HepG2 (cell line): ENCODE results near the gene CEP131. TPM values are rescaled to one million over a fixed set of nuclear protein-coding genes. Genes with fewer than 3 reads are reported as not detected.

ENCODE experiments used
- ATAC-seq: fragments of 200-7000 bp; cut with Tn5 transposase; 3 replicates; pipeline ENCODE4 v1.9.1; 2020; ENCODE audit warnings: mild to moderate bottlenecking, moderate library complexity
- BruUV-seq: library from RNA; stranded (reverse); fragments of 400-500 nt; replicated peaks from 2 replicates; lab custom pipeline; 2021; lab: Mats Ljungman, UMichigan
- CTCF ChIA-PET: fragments of 300-600 bp; formaldehyde crosslinking; extraction: SDS; loops from one replicate; lab custom pipeline; 2021; ENCODE audit warnings: low total read pairs, inconsistent platforms, low intra/inter-chr PET ratio; lab: Yijun Ruan, JAX
- POLR2A ChIA-PET: fragments of 350-600 bp; sonication (Branson Sonifier 250); formaldehyde crosslinking; loops from one replicate; lab custom pipeline; 2020; ENCODE audit warnings: antibody characterized with exemption, inconsistent platforms; lab: Yijun Ruan, JAX
- DNase-seq: peaks from one replicate; pipeline ENCODE4 v3.0.0-alpha.2; 2015; ENCODE audit warnings: low spot score
- FAIRE-seq: peaks from 3 replicates; lab custom pipeline; 2011; peaks lifted over from hg19 to GRCh38; lab: Jason Lieb, UNC
- H2AFZ ChIP-seq: one replicate; pipeline ENCODE4 v1.6.1; 2011; ENCODE audit warnings: low read length, inconsistent platforms
- H3K27ac ChIP-seq: fragments of 300-600 bp; 3 replicates; pipeline ENCODE4 v1.8.0; 2011; ENCODE audit warnings: mixed run types, mild to moderate bottlenecking, mixed read lengths, low read length, inconsistent platforms; ENCODE audit not compliant: insufficient read depth; ENCODE audit errors: extremely low read length
- H3K27me3 ChIP-seq, 2 experiments: fragments of 200-600 bp in 1 of 2; 2 replicates in 1 of 2; 3 replicates in 1 of 2; pipeline versions ENCODE4 v1.6.0 to v1.8.0; 2011; ENCODE audit warnings: low read length in 2 of 2, mild to moderate bottlenecking in 2 of 2, moderate library complexity in 2 of 2, inconsistent platforms in 1 of 2; ENCODE audit not compliant: insufficient read depth in 2 of 2, control insufficient read depth in 1 of 2
- H3K36me3 ChIP-seq, 2 experiments: fragments of 200-600 bp in 1 of 2; replicated peaks in 1 of 2; 2 replicates in 1 of 2; 3 replicates in 1 of 2; pipeline versions ENCODE4 v1.5.1 to v1.8.0; 2011; ENCODE audit warnings: low read length in 2 of 2, inconsistent platforms in 1 of 2; ENCODE audit not compliant: insufficient read depth in 2 of 2, control insufficient read depth in 1 of 2
- H3K4me1 ChIP-seq: 2 replicates; pipeline ENCODE4 v1.5.1; 2012; ENCODE audit warnings: low read length, inconsistent platforms; ENCODE audit not compliant: insufficient read depth
- H3K4me2 ChIP-seq: 2 replicates; pipeline ENCODE4 v1.6.0; 2011; ENCODE audit warnings: low read depth, low read length, inconsistent platforms
- H3K4me3 ChIP-seq, 3 experiments: fragments of 200-600 bp in 1 of 3; sonication (generic), shearing (Covaris generic) in 1 of 3; replicated peaks in 1 of 3; 2 replicates each; pipeline ENCODE4 v1.5.1; 2011 to 2016; ENCODE audit warnings: low read length in 3 of 3, inconsistent platforms in 2 of 3, low read depth in 2 of 3, mild to moderate bottlenecking in 2 of 3, control low read depth in 1 of 3, mixed read lengths in 1 of 3; ENCODE audit not compliant: insufficient read depth in 1 of 3
- H3K79me2 ChIP-seq: one replicate; pipeline ENCODE4 v1.6.1; 2011; ENCODE audit warnings: low read length, inconsistent platforms; ENCODE audit not compliant: insufficient read depth
- H3K9ac ChIP-seq: 2 replicates; pipeline ENCODE4 v1.6.0; 2011; ENCODE audit warnings: mild to moderate bottlenecking, low read depth, low read length, inconsistent platforms; ENCODE audit not compliant: insufficient read depth
- H3K9me3 ChIP-seq: 2 replicates; pipeline ENCODE4 v1.5.1; 2012; ENCODE audit warnings: mild to moderate bottlenecking, low read length
- H4K20me1 ChIP-seq: 2 replicates; pipeline ENCODE4 v1.6.0; 2011; ENCODE audit warnings: inconsistent platforms, mild to moderate bottlenecking, low read length, moderate library complexity; ENCODE audit not compliant: insufficient read depth
- AGO2 ChIP-seq: fragments of 200-400 bp; formaldehyde crosslinking; optimal IDR thresholded peaks from 2 replicates; pipeline ENCODE3; 2017; ENCODE audit warnings: mild to moderate bottlenecking, low read depth, low read length, moderate library complexity
- POLR2A ChIP-seq, 2 experiments: IDR thresholded peaks; 2 replicates each; pipeline ENCODE4 v1.6.1; 2011; ENCODE audit warnings: low read depth in 2 of 2, low read length in 2 of 2, mild to moderate bottlenecking in 1 of 2, moderate library complexity in 1 of 2; ENCODE audit not compliant: insufficient read depth in 1 of 2
- POLR2G ChIP-seq: fragments of 200-400 bp; formaldehyde crosslinking; IDR thresholded peaks from 2 replicates; pipeline ENCODE4 v1.6.1; 2018; ENCODE audit warnings: mild to moderate bottlenecking, low read depth, low read length, moderate library complexity
- ZNF18 ChIP-seq: sonication (generic); formaldehyde crosslinking; IDR thresholded peaks from 2 replicates; pipeline ENCODE4 v1.8.0; 2022; ENCODE audit warnings: mild to moderate bottlenecking, missing genetic modification reagents; ENCODE audit not compliant: insufficient replicate concordance
- WGBS: methylation state at CpG from one replicate; pipeline ENCODE4 v1.1.6; 2017; ENCODE audit warnings: low lambda C conversion rate; 5-methylcytosine and 5-hydroxymethylcytosine counted together
- in situ Hi-C: cut with HindIII; loops from 2 replicates; pipeline ENCODE4 v1.10.0; 2017; ENCODE audit warnings: low pct_unique_long_range_greater_than_20kb; ENCODE audit not compliant: extremely low pct_ligation_motif_present
- intact Hi-C: fragments of 100-400 bp; cut with micrococcal nuclease; formaldehyde crosslinking; loops from one replicate; pipeline ENCODE4 v1.10.0; 2022; ENCODE audit not compliant: unreplicated experiment
- polyA plus RNA-seq, 8 experiments: library from polyadenylated mRNA; depleted of rRNA in 3 of 8; stranded (reverse) in 7 of 8; unstranded in 1 of 8; fragments of >200 nt; fragmentation: Illumina TruSeq in 4 of 8; extraction: Trizol in 4 of 8; gene quantifications; 2 replicates each; pipeline versions ENCODE4 v1.2.1 to v1.2.3, GENCODE V29; 2011 to 2016; ENCODE audit warnings: low read depth in 4 of 8, missing spikeins in 1 of 8, mixed read lengths in 1 of 8; ENCODE audit not compliant: insufficient read depth in 1 of 8
- total RNA-seq, 5 experiments: library from RNA; depleted of rRNA; stranded (reverse); fragments of >200 nt; fragmentation: Illumina TruSeq; extraction: Trizol; gene quantifications; 2 replicates each; pipeline ENCODE4 v1.2.3, GENCODE V29; 2016; ENCODE audit warnings: low read depth in 1 of 5
- TF ChIP-seq, protein P1 (sequence below): sonication (generic); formaldehyde crosslinking; IDR thresholded peaks from 2 replicates; pipeline ENCODE4 v1.9.0; 2021; ENCODE audit warnings: missing genetic modification reagents, borderline replicate concordance

Gene CEP131
- total and polyA plus RNA-seq, 2 of the 13 experiments (the other 11 are each of a cell fraction or from before 2014, with no cell fraction given): 5.0 to 16.8 TPM

DNA sequence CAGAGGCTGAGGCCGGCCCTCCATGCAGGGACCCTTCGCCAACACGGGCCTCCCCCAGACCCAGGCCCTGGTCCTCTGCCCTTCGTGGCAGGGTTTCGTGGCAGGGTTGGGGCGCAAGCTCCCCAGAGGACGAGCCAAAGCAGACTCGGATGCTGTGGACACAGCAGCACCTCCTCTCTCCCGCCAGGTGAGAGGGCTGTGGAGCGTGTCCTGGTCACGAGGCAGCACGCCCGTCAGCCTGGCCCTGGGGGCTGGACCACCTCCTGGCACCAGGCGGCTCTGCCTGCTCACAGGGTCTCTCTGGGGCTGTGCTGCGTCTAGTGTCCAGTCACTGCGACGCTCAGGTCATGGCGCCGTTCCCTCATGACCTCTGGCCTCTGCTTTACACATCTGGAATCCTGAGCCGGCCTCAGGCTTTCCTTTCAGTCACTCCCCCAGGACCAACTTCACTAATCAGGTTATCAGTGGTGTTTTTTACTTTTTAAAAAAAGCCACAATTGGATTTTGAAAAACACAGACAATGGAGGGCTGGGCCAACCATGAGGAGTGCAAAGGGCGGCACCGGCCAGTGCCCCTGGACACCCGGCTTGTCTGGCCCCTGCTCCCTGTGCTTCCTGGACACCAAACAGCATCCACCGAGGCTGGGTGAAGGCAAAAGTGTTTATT, 21.7 kb upstream of the CEP131 start (continued):
- TF ChIP-seq, protein P1, sequence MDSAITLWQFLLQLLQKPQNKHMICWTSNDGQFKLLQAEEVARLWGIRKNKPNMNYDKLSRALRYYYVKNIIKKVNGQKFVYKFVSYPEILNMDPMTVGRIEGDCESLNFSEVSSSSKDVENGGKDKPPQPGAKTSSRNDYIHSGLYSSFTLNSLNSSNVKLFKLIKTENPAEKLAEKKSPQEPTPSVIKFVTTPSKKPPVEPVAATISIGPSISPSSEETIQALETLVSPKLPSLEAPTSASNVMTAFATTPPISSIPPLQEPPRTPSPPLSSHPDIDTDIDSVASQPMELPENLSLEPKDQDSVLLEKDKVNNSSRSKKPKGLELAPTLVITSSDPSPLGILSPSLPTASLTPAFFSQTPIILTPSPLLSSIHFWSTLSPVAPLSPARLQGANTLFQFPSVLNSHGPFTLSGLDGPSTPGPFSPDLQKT (CRISPR knock-in tag): no peak

DNA sequence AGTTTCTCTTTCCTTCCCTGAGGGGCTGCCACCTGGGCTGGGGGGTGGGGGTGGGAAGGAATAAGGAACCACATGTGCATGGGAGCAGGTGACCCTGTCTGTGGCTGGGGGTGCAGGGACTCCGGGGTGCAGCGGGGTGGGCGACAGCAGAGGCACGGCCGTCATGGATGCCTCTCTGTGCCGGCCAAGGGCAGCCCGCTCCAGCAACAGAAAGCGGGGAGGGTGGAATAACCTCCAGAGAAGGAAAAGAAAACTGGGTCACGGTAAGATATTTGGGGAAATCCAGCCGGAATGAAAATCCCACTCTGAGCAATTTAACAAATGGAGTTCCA, 20.5 kb upstream of the CEP131 start:
- no peak for FAIRE-seq
- Histone ChIP-seq H4K20me1 (peaks cover 4% of the 10 kb centered on the region; the same call in 1 of the 2 replicates), H3K4me1 (peaks cover 35% of the 10 kb centered on the region), H3K4me3 (no peak overlapping the region), H3K79me2 (peaks cover 25% of the 10 kb centered on the region), H3K27me3 (no peaks in the 10 kb centered on the region; a peak in 1 of 5 replicates), H3K4me2 (no peak overlapping the region), H3K9me3 (no peaks in the 10 kb centered on the region), H3K27ac (no peak overlapping the region), H3K9ac (no peak overlapping the region), H2AFZ (no peak overlapping the region), H3K36me3 (peaks cover 4 to 6% of the 10 kb centered on the region in 2 experiments; a peak in 1 of 5 replicates)
- ChIA-PET CTCF (no interaction called here), POLR2A (no interaction called here)
- in situ Hi-C loops (no loop called here), intact Hi-C loops (no loop called here)
- DNase-seq: no peak
- WGBS: 95% methylated on average over 10 of the region's 10 CpGs
- ATAC-seq: no peak
- peak in 1 of 2 experiments; percentile 31; a peak in 1 of 4 replicates for TF ChIP-seq POLR2A (IDR thresholded peaks at IDR 0.05; ENCODE audit: insufficient read depth in 1 of 2, low read depth in 2 of 2, low read length in 2 of 2)
- no peak for TF ChIP-seq ZNF18
- peak; percentile 7; the same call in 1 of the 2 replicates for TF ChIP-seq POLR2G
- peak; percentile 4 for TF ChIP-seq AGO2
- BruUV-seq: no TSS peak
